ENCODE data around the gene NRXN2.

DNA sequence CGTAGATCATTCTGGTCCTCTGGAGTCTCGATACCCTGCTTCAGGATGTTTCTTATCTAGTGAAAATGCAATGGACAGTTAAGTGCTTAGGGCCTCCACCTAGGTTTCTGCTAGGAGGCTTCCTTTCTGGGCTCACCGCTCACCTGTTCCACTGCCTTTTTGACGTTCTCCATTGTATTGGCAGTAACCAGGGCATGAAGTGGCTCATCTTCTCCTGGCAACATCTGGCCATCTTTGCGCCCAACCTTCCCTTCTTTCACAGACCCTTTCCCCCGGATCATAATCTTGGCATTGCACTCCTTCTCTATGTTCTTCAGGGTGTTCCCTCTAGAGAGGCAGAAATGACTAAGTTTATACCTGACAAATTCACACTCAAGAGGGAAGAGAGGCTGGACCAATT, 46.3 kb upstream of the NRXN2 start:
- TF ChIP-seq, protein P1, sequence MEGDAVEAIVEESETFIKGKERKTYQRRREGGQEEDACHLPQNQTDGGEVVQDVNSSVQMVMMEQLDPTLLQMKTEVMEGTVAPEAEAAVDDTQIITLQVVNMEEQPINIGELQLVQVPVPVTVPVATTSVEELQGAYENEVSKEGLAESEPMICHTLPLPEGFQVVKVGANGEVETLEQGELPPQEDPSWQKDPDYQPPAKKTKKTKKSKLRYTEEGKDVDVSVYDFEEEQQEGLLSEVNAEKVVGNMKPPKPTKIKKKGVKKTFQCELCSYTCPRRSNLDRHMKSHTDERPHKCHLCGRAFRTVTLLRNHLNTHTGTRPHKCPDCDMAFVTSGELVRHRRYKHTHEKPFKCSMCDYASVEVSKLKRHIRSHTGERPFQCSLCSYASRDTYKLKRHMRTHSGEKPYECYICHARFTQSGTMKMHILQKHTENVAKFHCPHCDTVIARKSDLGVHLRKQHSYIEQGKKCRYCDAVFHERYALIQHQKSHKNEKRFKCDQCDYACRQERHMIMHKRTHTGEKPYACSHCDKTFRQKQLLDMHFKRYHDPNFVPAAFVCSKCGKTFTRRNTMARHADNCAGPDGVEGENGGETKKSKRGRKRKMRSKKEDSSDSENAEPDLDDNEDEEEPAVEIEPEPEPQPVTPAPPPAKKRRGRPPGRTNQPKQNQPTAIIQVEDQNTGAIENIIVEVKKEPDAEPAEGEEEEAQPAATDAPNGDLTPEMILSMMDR (IDR thresholded peaks at IDR 0.05; ENCODE audit: extremely low read depth in 1 of 2, insufficient read depth in 1 of 2, low read depth in 1 of 2, low read length in 2 of 2) = no peak
- TF ChIP-seq POLR2AphosphoS5 (IDR thresholded peaks at IDR 0.05; ENCODE audit: insufficient read depth, low read depth, low read length) (no peak), EZH2 (IDR thresholded peaks at IDR 0.05; ENCODE audit: borderline replicate concordance, low read depth, low read length, severe bottlenecking) (no peak), POLR2A (IDR thresholded peaks at IDR 0.05; ENCODE audit: low read depth, low read length) (no peak)
- TF ChIP-seq, protein P2, sequence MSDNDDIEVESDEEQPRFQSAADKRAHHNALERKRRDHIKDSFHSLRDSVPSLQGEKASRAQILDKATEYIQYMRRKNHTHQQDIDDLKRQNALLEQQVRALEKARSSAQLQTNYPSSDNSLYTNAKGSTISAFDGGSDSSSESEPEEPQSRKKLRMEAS (IDR thresholded peaks at IDR 0.05; ENCODE audit: insufficient read depth, insufficient read length) = no peak

Data from endothelial cell of umbilical vein (primary cell).